Neural crest cell (in vitro differentiated cells): Measurements from ENCODE around the gene PAOX. TPM values are rescaled to one million over a fixed set of nuclear protein-coding genes. Genes with fewer than 3 reads are reported as not detected.
A peak's percentile ranks its signal among the peaks of the same experiment; 100 is the strongest.
"Not testable (repeated sequence)": the region's sequence is repeated elsewhere in the genome, so short reads cannot be mapped to it uniquely, and the experiment has no call there.

Experiments used
- DNase-seq: peaks from one replicate; pipeline ENCODE4 v3.0.0; 2021; ENCODE audit warnings: low read depth, mixed read lengths, low spot score
- H3K27ac Mint-ChIP-seq: one replicate; pipeline ENCODE4 v1.8.0; 2021; ENCODE audit warnings: mild to moderate bottlenecking, mixed read lengths; ENCODE audit not compliant: unreplicated experiment
- H3K27me3 Mint-ChIP-seq: 2 replicates; pipeline ENCODE4 v1.8.0; 2021; ENCODE audit warnings: low read depth, mild to moderate bottlenecking, mixed read lengths
- H3K36me3 Mint-ChIP-seq: 2 replicates; pipeline ENCODE4 v1.8.0; 2021; ENCODE audit warnings: low read depth, mild to moderate bottlenecking, mixed read lengths
- H3K4me1 Mint-ChIP-seq: 2 replicates; pipeline ENCODE4 v1.8.0; 2021; ENCODE audit warnings: mixed read lengths
- H3K4me3 Mint-ChIP-seq: one replicate; pipeline ENCODE4 v1.8.0; 2021; ENCODE audit warnings: mild to moderate bottlenecking, mixed read lengths
- H3K9me3 Mint-ChIP-seq: 2 replicates; pipeline ENCODE4 v1.8.0; 2021; ENCODE audit warnings: mixed read lengths
- total RNA-seq: library from RNA; stranded (reverse); gene quantifications from 2 replicates; pipeline ENCODE4 v1.2.1, GENCODE V29; 2021
- TF ChIP-seq, protein P1 (sequence below): fragments of 200-600 bp; sonication (generic); conservative IDR thresholded peaks from 2 replicates; pipeline ENCODE4 v1.5.0; 2021; ENCODE audit warnings: antibody characterized with exemption, mild to moderate bottlenecking

PAOX gene
- total RNA-seq, 1 donor from 2014 or later: 9.7 TPM

DNA sequence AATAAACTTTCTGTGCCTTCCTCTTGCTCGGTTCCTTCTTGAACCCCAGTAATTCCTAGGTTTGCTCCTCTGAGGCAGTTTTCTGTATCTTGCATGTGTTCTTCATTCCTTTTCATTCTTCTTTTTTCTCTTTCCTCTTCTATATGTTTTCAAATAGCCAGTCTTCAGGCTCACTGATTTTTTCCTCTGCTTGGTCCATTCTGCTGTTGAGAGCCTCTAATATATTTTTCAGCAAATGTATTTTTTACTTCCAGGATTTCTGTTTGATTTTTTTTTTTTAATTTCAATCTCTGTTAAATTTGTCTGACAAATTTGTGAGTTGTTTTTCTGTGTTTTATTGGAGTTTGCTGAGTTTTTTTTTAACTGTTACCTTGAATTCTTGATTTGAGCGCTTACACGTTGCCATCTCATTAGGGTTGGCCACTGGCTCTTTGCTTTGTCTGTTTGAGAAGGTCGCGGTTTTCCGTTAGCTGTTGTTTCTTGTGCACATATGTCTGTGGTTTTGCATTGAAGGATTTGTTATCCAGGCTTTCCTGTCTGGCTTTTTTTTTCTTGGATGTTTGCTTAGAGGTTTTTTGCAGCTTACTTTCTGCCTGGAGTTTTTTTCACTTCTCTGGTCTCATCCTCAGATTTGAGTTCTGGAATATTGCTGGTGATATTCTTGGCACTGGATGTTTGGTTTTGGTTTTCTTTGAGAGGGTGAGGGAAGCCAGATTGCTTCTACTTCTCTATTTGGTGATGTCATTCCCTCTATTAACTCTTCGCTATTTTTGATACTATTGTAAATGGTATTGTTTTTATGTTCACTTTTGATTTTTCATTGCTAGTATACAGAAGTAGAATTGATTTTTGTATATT lies 32.7 kb downstream of the PAOX start:
- Mint-ChIP-seq H3K27ac (no peak overlapping the region), H3K4me1 (no peaks in the 10 kb centered on the region), H3K36me3 (peaks cover 79% of the 10 kb centered on the region), H3K4me3 (peak overlapping the region; percentile 50), H3K27me3 (no peaks in the 10 kb centered on the region), H3K9me3 (peaks cover 29% of the 10 kb centered on the region)
- DNase-seq: no peak
- TF ChIP-seq, protein P1, sequence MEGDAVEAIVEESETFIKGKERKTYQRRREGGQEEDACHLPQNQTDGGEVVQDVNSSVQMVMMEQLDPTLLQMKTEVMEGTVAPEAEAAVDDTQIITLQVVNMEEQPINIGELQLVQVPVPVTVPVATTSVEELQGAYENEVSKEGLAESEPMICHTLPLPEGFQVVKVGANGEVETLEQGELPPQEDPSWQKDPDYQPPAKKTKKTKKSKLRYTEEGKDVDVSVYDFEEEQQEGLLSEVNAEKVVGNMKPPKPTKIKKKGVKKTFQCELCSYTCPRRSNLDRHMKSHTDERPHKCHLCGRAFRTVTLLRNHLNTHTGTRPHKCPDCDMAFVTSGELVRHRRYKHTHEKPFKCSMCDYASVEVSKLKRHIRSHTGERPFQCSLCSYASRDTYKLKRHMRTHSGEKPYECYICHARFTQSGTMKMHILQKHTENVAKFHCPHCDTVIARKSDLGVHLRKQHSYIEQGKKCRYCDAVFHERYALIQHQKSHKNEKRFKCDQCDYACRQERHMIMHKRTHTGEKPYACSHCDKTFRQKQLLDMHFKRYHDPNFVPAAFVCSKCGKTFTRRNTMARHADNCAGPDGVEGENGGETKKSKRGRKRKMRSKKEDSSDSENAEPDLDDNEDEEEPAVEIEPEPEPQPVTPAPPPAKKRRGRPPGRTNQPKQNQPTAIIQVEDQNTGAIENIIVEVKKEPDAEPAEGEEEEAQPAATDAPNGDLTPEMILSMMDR: no peak

DNA sequence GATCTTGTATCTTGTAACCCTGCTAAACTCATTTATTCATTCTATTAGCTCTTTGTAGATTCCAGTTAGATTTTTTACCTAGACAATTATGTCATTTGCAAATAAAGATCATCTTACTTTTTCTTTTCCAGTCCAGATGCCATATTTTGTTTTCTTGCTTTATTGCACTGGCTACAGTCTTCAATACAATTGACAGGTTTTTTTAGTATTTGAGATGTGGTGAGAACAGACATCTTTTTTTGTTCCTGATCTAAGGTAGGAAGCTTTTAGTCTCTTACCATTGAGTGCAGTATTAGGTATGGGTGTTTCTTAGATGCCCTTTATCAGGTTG lies 33.3 kb downstream of the PAOX start:
- peaks cover 29% of the 10 kb centered on the region for H3K9me3 Mint-ChIP-seq

DNA sequence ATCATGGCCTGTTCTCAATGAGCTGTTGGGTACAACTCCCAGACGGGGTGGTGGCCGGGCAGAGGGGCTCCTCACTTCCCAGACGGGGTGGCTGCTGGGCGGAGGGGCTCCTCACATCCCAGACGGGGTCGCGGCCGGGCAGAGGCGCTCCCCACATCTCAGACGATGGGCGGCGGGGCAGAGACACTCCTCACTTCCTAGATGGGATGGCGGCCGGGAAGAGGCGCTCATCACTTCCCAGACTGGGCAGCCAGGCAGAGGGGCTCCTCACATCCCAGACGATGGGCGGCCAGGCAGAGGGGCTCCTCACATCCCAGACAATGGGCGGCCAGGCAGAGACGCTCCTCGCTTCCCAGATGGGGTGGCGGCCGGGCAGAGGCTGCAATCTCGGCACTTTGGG lies 35.3 kb downstream of the PAOX start:
- H3K4me3 Mint-ChIP-seq, H3K27ac Mint-ChIP-seq: not testable (repeated sequence)

More for the DNA sequence above, 33.3 kb downstream of the PAOX start:
- H3K4me1 Mint-ChIP-seq: no peaks in the 10 kb centered on the region
- no peak overlapping the region for H3K27ac Mint-ChIP-seq
- no peak for DNase-seq
- H3K4me3 Mint-ChIP-seq: peak overlapping the region; percentile 50
- TF ChIP-seq, protein P1: no peak
- H3K36me3 Mint-ChIP-seq: peaks cover 74% of the 10 kb centered on the region
- no peaks in the 10 kb centered on the region for H3K27me3 Mint-ChIP-seq

DNA sequence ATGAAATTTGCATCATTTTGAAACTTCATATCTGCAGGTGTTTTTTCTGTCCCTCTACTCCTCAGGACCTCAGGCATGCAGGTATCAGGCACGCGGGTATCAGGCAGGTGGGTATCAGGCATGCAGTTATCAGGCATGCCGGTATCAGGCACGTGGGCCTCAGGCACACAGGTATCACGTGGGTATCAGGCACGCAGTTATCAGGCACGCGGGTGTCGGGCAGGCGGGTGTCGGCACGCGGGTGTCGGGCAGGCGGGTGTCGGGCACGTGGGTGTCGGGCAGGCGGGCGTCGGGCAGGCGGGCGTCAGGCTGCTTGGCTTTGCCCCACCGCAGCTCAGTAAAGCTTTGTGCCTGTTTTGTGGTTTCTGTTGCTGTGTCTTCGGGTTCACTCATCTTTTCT lies 36.7 kb downstream of the PAOX start:
- H3K4me3 Mint-ChIP-seq: peak overlapping the region; percentile 28
- DNase-seq: no peak
- H3K36me3 Mint-ChIP-seq: peaks cover 50% of the 10 kb centered on the region
- no peak overlapping the region for H3K27ac Mint-ChIP-seq
- TF ChIP-seq, protein P1: no peak
- H3K4me1 Mint-ChIP-seq: no peaks in the 10 kb centered on the region
- peaks cover 19% of the 10 kb centered on the region for H3K9me3 Mint-ChIP-seq
- H3K27me3 Mint-ChIP-seq: peaks cover 4% of the 10 kb centered on the region

More for the DNA sequence above, 35.3 kb downstream of the PAOX start:
- H3K4me1 Mint-ChIP-seq, DNase-seq, H3K27me3 Mint-ChIP-seq: not testable (repeated sequence)
- Mint-ChIP-seq H3K36me3 (peaks cover 61% of the 10 kb centered on the region), H3K9me3 (peaks cover 23% of the 10 kb centered on the region)

DNA sequence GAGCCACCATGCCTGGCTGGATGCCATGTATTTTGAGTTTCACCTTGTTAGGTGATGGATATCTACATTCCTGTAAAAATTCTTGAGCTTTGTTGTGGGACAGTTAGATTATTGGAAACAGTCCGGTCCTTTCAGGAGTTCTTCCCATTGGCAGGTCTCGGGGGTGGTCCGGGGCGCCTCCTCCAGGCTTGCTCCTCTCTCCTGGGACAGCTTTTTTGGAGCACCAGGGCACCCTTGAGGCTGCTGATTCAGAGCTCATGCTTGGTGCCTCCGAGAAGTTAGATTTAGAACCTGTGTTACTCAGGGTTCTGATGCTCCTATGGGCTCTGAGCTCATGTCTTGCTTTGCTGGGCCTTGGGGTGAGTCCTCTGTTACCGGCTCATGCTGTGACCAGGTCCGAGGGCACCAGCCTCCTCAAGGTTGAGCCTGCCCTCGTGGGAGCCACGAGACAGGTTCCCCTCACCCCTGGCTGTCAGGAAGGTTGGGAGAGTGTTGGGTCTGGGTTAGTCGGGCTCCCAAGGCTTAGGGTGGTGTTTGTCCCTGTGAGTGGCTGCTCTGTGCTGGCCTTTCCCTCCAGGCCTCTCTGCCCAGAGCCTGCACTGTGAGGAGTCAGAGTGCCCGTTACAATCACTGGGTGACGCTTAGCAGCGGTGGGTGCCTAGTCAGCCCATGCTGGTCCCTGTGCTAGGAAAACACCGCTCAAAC lies 39.4 kb downstream of the PAOX start:
- no peaks in the 10 kb centered on the region for H3K4me1 Mint-ChIP-seq
- H3K27me3 Mint-ChIP-seq: peaks cover 24% of the 10 kb centered on the region
- H3K9me3 Mint-ChIP-seq: peaks cover 7% of the 10 kb centered on the region
- H3K4me3 Mint-ChIP-seq: no peak overlapping the region
- H3K36me3 Mint-ChIP-seq: peaks cover 24% of the 10 kb centered on the region
- TF ChIP-seq, protein P1: no peak
- H3K27ac Mint-ChIP-seq: no peak overlapping the region
- no peak for DNase-seq
